ENCODE data around the gene TIAM1.

Gene TIAM1

GRCh38 chr21:31132574-31133242 lies 211.4 kb downstream of the TIAM1 start:
- DNase-seq (ENCODE audit: low read depth), result no peak

- DNase-seq (ENCODE audit: low read depth), result no peak
Measured at GRCh38 chr21:31130821-31131220, 213.2 kb downstream of the TIAM1 start.

GRCh38 chr21:31128234-31128633 lies 215.8 kb downstream of the TIAM1 start:
- no peak for DNase-seq (ENCODE audit: low read depth)

GRCh38 chr21:31124010-31124409 lies 220.1 kb downstream of the TIAM1 start:
- no peak for DNase-seq (ENCODE audit: low read depth)

- DNase-seq (ENCODE audit: low read depth), result no peak
Measured at GRCh38 chr21:31119199-31119598, 224.9 kb downstream of the TIAM1 start.

- DNase-seq (ENCODE audit: low read depth), result peak; percentile 65
Measured at GRCh38 chr21:31117128-31117916, 226.7 kb downstream of the TIAM1 start.

- no peak for DNase-seq (ENCODE audit: low read depth)
Measured at GRCh38 chr21:31115249-31115648, 228.8 kb downstream of the TIAM1 start.

- DNase-seq (ENCODE audit: low read depth), result no peak
Measured at GRCh38 chr21:31111093-31111492, 233.0 kb downstream of the TIAM1 start.

GRCh38 chr21:31110430-31110829 lies 233.6 kb downstream of the TIAM1 start:
- DNase-seq (ENCODE audit: low read depth), result no peak

- DNase-seq (ENCODE audit: low read depth), result no peak
Measured at GRCh38 chr21:31107871-31108270, 236.2 kb downstream of the TIAM1 start.

GRCh38 chr21:31107176-31107785 lies 236.8 kb downstream of the TIAM1 start:
- no peak for DNase-seq (ENCODE audit: low read depth)

- DNase-seq (ENCODE audit: low read depth), result no peak
Measured at GRCh38 chr21:31103571-31104265, 240.3 kb downstream of the TIAM1 start.

GRCh38 chr21:31103163-31103562 lies 240.9 kb downstream of the TIAM1 start:
- no peak for DNase-seq (ENCODE audit: low read depth)

- no peak for DNase-seq (ENCODE audit: low read depth)
Measured at GRCh38 chr21:31099122-31099521, 244.9 kb downstream of the TIAM1 start.

- DNase-seq (ENCODE audit: low read depth), result peak; percentile 32
Measured at GRCh38 chr21:31098576-31099005, 245.5 kb downstream of the TIAM1 start.

GRCh38 chr21:31092832-31093625 lies 251.0 kb downstream of the TIAM1 start:
- no peak for DNase-seq (ENCODE audit: low read depth)

- DNase-seq (ENCODE audit: low read depth), result no peak
Measured at GRCh38 chr21:31090376-31090775, 253.7 kb downstream of the TIAM1 start.

GRCh38 chr21:31088474-31088751 lies 255.6 kb downstream of the TIAM1 start:
- DNase-seq (ENCODE audit: low read depth), result no peak

GRCh38 chr21:31087639-31088473 lies 256.2 kb downstream of the TIAM1 start:
- DNase-seq (ENCODE audit: low read depth), result no peak

- DNase-seq (ENCODE audit: low read depth), result no peak
Measured at GRCh38 chr21:31084689-31085088, 259.4 kb downstream of the TIAM1 start.

GRCh38 chr21:31078796-31079195 lies 265.3 kb downstream of the TIAM1 start:
- DNase-seq (ENCODE audit: low read depth), result no peak

Measured in fibroblast of the conjunctiva (primary cell).